Duodenal mucosa (tissue), 2 donors: ENCODE results near the gene OLFM2.

Source experiments
- H3K27ac ChIP-seq: one replicate; pipeline ENCODE4 v1.7.0; 2013; ENCODE audit warnings: low read depth, low read length
- H3K27me3 ChIP-seq, 2 donors: one replicate each; pipeline ENCODE4 v1.7.0; 2013; ENCODE audit warnings: low read length in 2 of 2, control low read depth in 1 of 2; ENCODE audit not compliant: insufficient read depth in 2 of 2, control insufficient read depth in 1 of 2
- H3K36me3 ChIP-seq, 2 donors: one replicate each; pipeline ENCODE4 v1.7.0; 2013; ENCODE audit warnings: low read length in 2 of 2, control low read depth in 1 of 2; ENCODE audit not compliant: insufficient read depth in 2 of 2, control insufficient read depth in 1 of 2
- H3K4me1 ChIP-seq, 2 donors: one replicate each; pipeline ENCODE4 v1.7.0; 2013; ENCODE audit warnings: low read length in 2 of 2, control low read depth in 1 of 2; ENCODE audit not compliant: insufficient read depth in 2 of 2, control insufficient read depth in 1 of 2
- H3K4me3 ChIP-seq, 2 donors: one replicate each; pipeline ENCODE4 v1.7.0; 2013; ENCODE audit warnings: low read length in 2 of 2, low read depth in 1 of 2
- H3K9ac ChIP-seq, 2 donors: one replicate each; pipeline ENCODE4 v1.7.0; 2013; ENCODE audit warnings: low read length in 2 of 2, low read depth in 1 of 2
- H3K9me3 ChIP-seq, 2 donors: one replicate each; pipeline ENCODE4 v1.7.0; 2013; ENCODE audit warnings: low read length in 2 of 2, control low read depth in 1 of 2; ENCODE audit not compliant: control insufficient read depth in 1 of 2

OLFM2 gene

GRCh38 chr19:9910625-9911024 is 25.7 kb downstream of the OLFM2 start:
- H3K27me3 ChIP-seq = peaks cover 24 to 29% of the 10 kb centered on the region in 2 donors
- no peak overlapping the region for H3K9ac ChIP-seq
- H3K9me3 ChIP-seq = no peaks in the 10 kb centered on the region
- no peak overlapping the region for H3K27ac ChIP-seq
- H3K4me3 ChIP-seq = no peak overlapping the region
- no peaks in the 10 kb centered on the region for H3K36me3 ChIP-seq
- H3K4me1 ChIP-seq = peaks cover 0 to 4% of the 10 kb centered on the region in 2 donors

GRCh38 chr19:9909251-9909650 is 27.1 kb downstream of the OLFM2 start:
- Histone ChIP-seq H3K27ac (no peak overlapping the region), H3K36me3 (no peaks in the 10 kb centered on the region), H3K9me3 (no peaks in the 10 kb centered on the region), H3K27me3 (peaks cover 24 to 27% of the 10 kb centered on the region in 2 donors), H3K4me1 (peaks cover 0 to 2% of the 10 kb centered on the region in 2 donors), H3K9ac (no peak overlapping the region), H3K4me3 (no peak overlapping the region)

- Histone ChIP-seq H3K27ac (no peak overlapping the region), H3K27me3 (peaks cover 6 to 11% of the 10 kb centered on the region in 2 donors), H3K4me3 (no peak overlapping the region), H3K9ac (no peak overlapping the region), H3K36me3 (no peaks in the 10 kb centered on the region), H3K4me1 (no peaks in the 10 kb centered on the region), H3K9me3 (no peaks in the 10 kb centered on the region)
These were observed 29.7 kb downstream of the OLFM2 start for GRCh38 chr19:9906475-9907087.

- no peaks in the 10 kb centered on the region for H3K36me3 ChIP-seq
- no peaks in the 10 kb centered on the region for H3K4me1 ChIP-seq
- H3K9me3 ChIP-seq = no peaks in the 10 kb centered on the region
- no peak overlapping the region for H3K27ac ChIP-seq
- no peaks in the 10 kb centered on the region for H3K27me3 ChIP-seq
- H3K9ac ChIP-seq = no peak overlapping the region
- H3K4me3 ChIP-seq = no peak overlapping the region
These were observed 33.0 kb downstream of the OLFM2 start for GRCh38 chr19:9903336-9903735.

GRCh38 chr19:9901642-9902041 is 34.7 kb downstream of the OLFM2 start:
- Histone ChIP-seq H3K36me3 (no peaks in the 10 kb centered on the region), H3K4me3 (no peak overlapping the region), H3K27ac (no peak overlapping the region), H3K4me1 (no peaks in the 10 kb centered on the region), H3K27me3 (no peaks in the 10 kb centered on the region), H3K9ac (no peak overlapping the region), H3K9me3 (no peaks in the 10 kb centered on the region)

GRCh38 chr19:9901020-9901419 is 35.3 kb downstream of the OLFM2 start:
- H3K9ac ChIP-seq = no peak overlapping the region
- H3K4me3 ChIP-seq = no peak overlapping the region
- no peaks in the 10 kb centered on the region for H3K27me3 ChIP-seq
- H3K4me1 ChIP-seq = no peaks in the 10 kb centered on the region
- H3K27ac ChIP-seq = no peak overlapping the region
- no peaks in the 10 kb centered on the region for H3K9me3 ChIP-seq
- H3K36me3 ChIP-seq = no peaks in the 10 kb centered on the region

- Histone ChIP-seq H3K27me3 (no peaks in the 10 kb centered on the region), H3K4me3 (no peak overlapping the region)
These were observed 44.5 kb downstream of the OLFM2 start for GRCh38 chr19:9891609-9892373.

GRCh38 chr19:9885077-9885552 is 51.2 kb downstream of the OLFM2 start:
- no peak overlapping the region for H3K27ac ChIP-seq
- no peaks in the 10 kb centered on the region for H3K9me3 ChIP-seq
- H3K4me3 ChIP-seq = no peak overlapping the region
- peaks cover 0 to 3% of the 10 kb centered on the region in 2 donors for H3K27me3 ChIP-seq
- no peaks in the 10 kb centered on the region for H3K4me1 ChIP-seq
- H3K36me3 ChIP-seq = no peaks in the 10 kb centered on the region
- no peak overlapping the region for H3K9ac ChIP-seq

More at GRCh38 chr19:9891609-9892373, 44.5 kb downstream of the OLFM2 start:
- Histone ChIP-seq H3K9me3 (no peaks in the 10 kb centered on the region), H3K9ac (no peak overlapping the region), H3K27ac (no peak overlapping the region), H3K4me1 (no peaks in the 10 kb centered on the region), H3K36me3 (no peaks in the 10 kb centered on the region)

GRCh38 chr19:9883764-9884163 is 52.6 kb downstream of the OLFM2 start:
- Histone ChIP-seq H3K27ac (no peak overlapping the region), H3K9me3 (no peaks in the 10 kb centered on the region), H3K4me1 (no peaks in the 10 kb centered on the region), H3K4me3 (no peak overlapping the region), H3K9ac (no peak overlapping the region), H3K27me3 (peaks cover 0 to 3% of the 10 kb centered on the region in 2 donors), H3K36me3 (no peaks in the 10 kb centered on the region)

- peaks cover 0 to 3% of the 10 kb centered on the region in 2 donors for H3K27me3 ChIP-seq
- no peaks in the 10 kb centered on the region for H3K4me1 ChIP-seq
- H3K9ac ChIP-seq = no peak overlapping the region
- no peaks in the 10 kb centered on the region for H3K9me3 ChIP-seq
- no peak overlapping the region for H3K27ac ChIP-seq
- no peaks in the 10 kb centered on the region for H3K36me3 ChIP-seq
- H3K4me3 ChIP-seq = no peak overlapping the region
These were observed 53.0 kb downstream of the OLFM2 start for GRCh38 chr19:9883231-9883758.
